Right renal pelvis (tissue), 4 donors: ENCODE data around the gene STAB2. TPM values are rescaled to one million over a fixed set of nuclear protein-coding genes. Genes with fewer than 3 reads are reported as not detected.

Source experiments
- DNase-seq, 4 donors: peaks; one replicate each; pipeline ENCODE4 v3.0.0-alpha.2; 2013; ENCODE audit warnings: low read depth in 4 of 4, low spot score in 3 of 4, missing footprints in 1 of 4
- polyA plus RNA-seq, 4 donors: library from polyadenylated mRNA; unstranded; fragments of 120-200 nt; gene quantifications; one replicate each; pipeline ENCODE4 v1.2.1, GENCODE V29; 2013; ENCODE audit not compliant: insufficient read length in 4 of 4

Gene STAB2
- polyA plus RNA-seq, 4 donors = 0.93 to 2.2 (median 1.1) TPM

- DNase-seq = no peak
These were observed 99.0 kb downstream of the STAB2 start for GRCh38 chr12:103686026-103686425.

GRCh38 chr12:103687253-103687652 lies 100.2 kb downstream of the STAB2 start:
- no peak for DNase-seq

GRCh38 chr12:103688376-103689063 lies 101.4 kb downstream of the STAB2 start:
- no peak for DNase-seq

- no peak for DNase-seq
These were observed 103.4 kb downstream of the STAB2 start for GRCh38 chr12:103690426-103690825.

GRCh38 chr12:103691063-103691462 lies 104.0 kb downstream of the STAB2 start:
- no peak for DNase-seq

- DNase-seq = no peak
These were observed 109.0 kb downstream of the STAB2 start for GRCh38 chr12:103696101-103696500.

GRCh38 chr12:103697971-103698751 lies 111.1 kb downstream of the STAB2 start:
- DNase-seq = no peak

- DNase-seq = no peak
These were observed 111.9 kb downstream of the STAB2 start for GRCh38 chr12:103698752-103699560.

GRCh38 chr12:103705098-103705497 lies 118.0 kb downstream of the STAB2 start:
- no peak for DNase-seq

GRCh38 chr12:103705927-103706326 lies 118.9 kb downstream of the STAB2 start:
- DNase-seq = no peak

GRCh38 chr12:103707446-103707845 lies 120.4 kb downstream of the STAB2 start:
- DNase-seq = no peak

- no peak for DNase-seq
These were observed 123.5 kb downstream of the STAB2 start for GRCh38 chr12:103710544-103710943.

- no peak for DNase-seq
These were observed 125.1 kb downstream of the STAB2 start for GRCh38 chr12:103712216-103712615.

GRCh38 chr12:103715494-103715893 lies 128.4 kb downstream of the STAB2 start:
- no peak for DNase-seq

GRCh38 chr12:103716517-103717196 lies 129.6 kb downstream of the STAB2 start:
- no peak for DNase-seq

GRCh38 chr12:103725398-103725797 lies 138.3 kb downstream of the STAB2 start:
- no peak for DNase-seq

GRCh38 chr12:103727638-103728037 lies 140.6 kb downstream of the STAB2 start:
- no peak for DNase-seq

GRCh38 chr12:103728323-103728722 lies 141.2 kb downstream of the STAB2 start:
- DNase-seq = no peak

- no peak for DNase-seq
These were observed 142.4 kb downstream of the STAB2 start for GRCh38 chr12:103729499-103729898.

GRCh38 chr12:103731539-103731938 lies 144.5 kb downstream of the STAB2 start:
- no peak for DNase-seq

- no peak for DNase-seq
These were observed 147.8 kb downstream of the STAB2 start for GRCh38 chr12:103734863-103735262.
